GM23338 (cell line): ENCODE results near the gene PTPRQ. TPM values are rescaled to one million over a fixed set of nuclear protein-coding genes. Genes with fewer than 3 reads are reported as not detected.

Experiments
- ATAC-seq: fragments of 200-7000 bp; cut with Tn5 transposase; 3 replicates; pipeline ENCODE4 v1.9.1; 2020
- DNase-seq: peaks from one replicate; pipeline ENCODE4 v3.0.0-alpha.2; 2015; ENCODE audit warnings: low spot score
- H2AFZ ChIP-seq: fragments of 200-600 bp; sonication (generic); 2 replicates; pipeline ENCODE4 v1.8.0; 2016; ENCODE audit warnings: antibody characterized with exemption, mild to moderate bottlenecking, moderate library complexity
- H3F3A ChIP-seq: fragments of 200-600 bp; sonication (generic); replicated peaks from 2 replicates; pipeline ENCODE4 v1.8.0; 2017; ENCODE audit warnings: antibody characterized with exemption, mixed run types, low read depth
- H3K27ac ChIP-seq: fragments of 200-600 bp; sonication (generic); 2 replicates; pipeline ENCODE4 v1.6.1; 2016; ENCODE audit warnings: low read depth
- H3K27me3 ChIP-seq: fragments of 200-600 bp; sonication (generic); 2 replicates; pipeline ENCODE4 v1.8.0; 2016; ENCODE audit warnings: mild to moderate bottlenecking, mixed run types, moderate library complexity; ENCODE audit not compliant: insufficient read depth
- H3K36me3 ChIP-seq: fragments of 200-600 bp; sonication (generic); 2 replicates; pipeline ENCODE4 v1.8.0; 2016; ENCODE audit warnings: mild to moderate bottlenecking; ENCODE audit not compliant: insufficient read depth
- H3K4me1 ChIP-seq: fragments of 200-600 bp; sonication (generic); 2 replicates; pipeline ENCODE4 v1.8.0; 2016; ENCODE audit warnings: mild to moderate bottlenecking, moderate library complexity; ENCODE audit not compliant: insufficient read depth
- H3K4me2 ChIP-seq: fragments of 200-600 bp; sonication (generic); 2 replicates; pipeline ENCODE4 v1.7.1; 2017; ENCODE audit warnings: mixed run types
- H3K4me3 ChIP-seq: fragments of 200-600 bp; sonication (generic); 2 replicates; pipeline ENCODE4 v1.6.1; 2016; ENCODE audit warnings: mixed run types
- H3K79me2 ChIP-seq: fragments of 200-600 bp; sonication (generic); replicated peaks from 2 replicates; pipeline ENCODE4 v1.8.0; 2017; ENCODE audit warnings: mild to moderate bottlenecking; ENCODE audit not compliant: insufficient read depth
- H3K9me2 ChIP-seq: fragments of 200-600 bp; sonication (generic); 2 replicates; pipeline ENCODE4 v1.8.0; 2017; ENCODE audit not compliant: insufficient read depth
- H4K20me1 ChIP-seq: fragments of 200-600 bp; sonication (generic); replicated peaks from 2 replicates; pipeline ENCODE4 v1.8.0; 2017; ENCODE audit warnings: mild to moderate bottlenecking; ENCODE audit not compliant: insufficient read depth
- H3K27ac Mint-ChIP-seq: 2 replicates; pipeline ENCODE4 v1.8.0; 2020; ENCODE audit warnings: inconsistent platforms, mild to moderate bottlenecking, moderate library complexity, mixed read lengths
- H3K27me3 Mint-ChIP-seq: 3 replicates; pipeline ENCODE4 v1.8.0; 2022; ENCODE audit warnings: low read depth, mild to moderate bottlenecking, moderate library complexity, mixed read lengths, inconsistent platforms; ENCODE audit not compliant: insufficient read depth, poor library complexity
- H3K36me3 Mint-ChIP-seq: 3 replicates; pipeline ENCODE4 v1.8.0; 2021; ENCODE audit warnings: low read depth, mild to moderate bottlenecking, inconsistent platforms, moderate library complexity, mixed read lengths
- H3K4me1 Mint-ChIP-seq: 3 replicates; pipeline ENCODE4 v1.8.0; 2020; ENCODE audit warnings: mild to moderate bottlenecking, inconsistent platforms, mixed read lengths
- H3K4me3 Mint-ChIP-seq: 3 replicates; pipeline ENCODE4 v1.8.0; 2021; ENCODE audit warnings: moderate library complexity, mild to moderate bottlenecking, inconsistent platforms, mixed read lengths
- H3K9me3 Mint-ChIP-seq: 3 replicates; pipeline ENCODE4 v1.8.0; 2020; ENCODE audit warnings: moderate library complexity, mild to moderate bottlenecking, inconsistent platforms, mixed read lengths
- CREB1 ChIP-seq: fragments of 250-450 bp; sonication (Bioruptor Pico); IDR thresholded peaks from 2 replicates; pipeline ENCODE4 v1.5.0; 2020; ENCODE audit warnings: low read depth, mild to moderate bottlenecking, moderate library complexity
- EZH2 ChIP-seq: fragments of 200-600 bp; sonication (generic); IDR thresholded peaks from one replicate; pipeline ENCODE4 v1.8.0; 2017; ENCODE audit warnings: antibody characterized with exemption, mild to moderate bottlenecking, low read depth; ENCODE audit not compliant: unreplicated experiment
- POLR2AphosphoS5 ChIP-seq: IDR thresholded peaks from 2 replicates; pipeline ENCODE4 v1.6.1; 2016; ENCODE audit warnings: antibody characterized with exemption, low read depth
- ZNF114 ChIP-seq: fragments of 250-450 bp; sonication (Bioruptor Pico); IDR thresholded peaks from 2 replicates; pipeline ENCODE4 v1.5.0; 2020; ENCODE audit warnings: mild to moderate bottlenecking, moderate library complexity
- ZNF462 ChIP-seq: fragments of 250-450 bp; sonication (Bioruptor Pico); IDR thresholded peaks from 2 replicates; pipeline ENCODE4 v1.5.0; 2020; ENCODE audit warnings: mild to moderate bottlenecking, moderate library complexity
- polyA plus RNA-seq: library from polyadenylated mRNA; unstranded; fragments of >200 nt; fragmentation: Nextera tagmentation; extraction: Ambion mirVana; gene quantifications from 2 replicates; pipeline ENCODE4 v1.2.1, GENCODE V29; 2016
- total RNA-seq: library from RNA; depleted of rRNA; stranded (reverse); fragments of >200 nt; shearing (Covaris generic); gene quantifications from 2 replicates; pipeline ENCODE4 v1.2.3, GENCODE V29; 2014

PTPRQ gene
- total and polyA plus RNA-seq, 2 experiments from 2014 or later, result not detected

DNA sequence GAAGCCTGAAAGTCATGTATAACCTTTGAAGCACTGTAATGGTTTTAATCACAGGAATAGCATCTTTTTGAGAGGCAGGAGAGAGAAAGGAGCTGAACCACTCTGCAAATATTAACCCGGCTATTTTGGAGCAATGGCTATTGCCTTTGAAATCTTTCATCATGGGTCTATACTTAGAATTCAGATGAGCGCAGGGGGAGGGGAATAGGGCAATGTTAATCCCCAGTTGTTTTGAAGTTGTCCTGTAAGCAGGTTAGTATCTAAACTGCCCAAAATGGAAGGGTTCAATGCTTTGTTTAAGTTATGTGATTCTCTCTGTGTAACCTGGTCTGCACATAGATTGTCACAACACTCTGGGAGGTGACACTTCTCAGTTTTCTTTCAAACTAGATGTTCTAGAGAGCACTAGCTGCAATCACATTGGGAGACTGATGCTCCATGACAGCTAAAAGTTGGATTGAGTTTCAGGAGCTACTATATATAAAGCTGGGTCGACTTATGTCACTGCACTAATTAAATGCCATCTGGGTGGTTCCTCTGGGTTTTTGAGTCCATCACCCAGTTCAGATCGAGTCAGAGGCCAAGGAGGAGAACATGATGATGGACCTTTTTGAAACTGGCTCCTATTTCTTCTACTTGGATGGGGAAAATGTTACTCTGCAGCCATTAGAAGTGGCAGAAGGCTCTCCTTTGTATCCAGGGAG, 263.2 kb downstream of the PTPRQ start, which contains the start of gene MYF6 (continued):
- TF ChIP-seq CREB1 (CRISPR knock-in tag) (no peak), EZH2 (no peak), ZNF462 (CRISPR knock-in tag) (no peak), ZNF114 (CRISPR knock-in tag) (no peak)

- no peaks in the 10 kb centered on the region for H3K9me3 Mint-ChIP-seq
- Histone ChIP-seq H3K79me2 (no peaks in the 10 kb centered on the region), H3F3A (peaks cover 7% of the 10 kb centered on the region; the same call in 1 of the 2 replicates), H3K4me3 (peak overlapping the region; percentile 50), H3K4me2 (peak overlapping the region; percentile 90), H3K4me1 (peaks cover 56% of the 10 kb centered on the region), H3K27ac (no peak overlapping the region), H4K20me1 (peaks cover 9% of the 10 kb centered on the region; the same call in 1 of the 2 replicates), H3K27me3 (peaks cover 100% of the 10 kb centered on the region), H3K36me3 (no peaks in the 10 kb centered on the region), H2AFZ (no peak overlapping the region), H3K9me2 (no peaks in the 10 kb centered on the region)
- H3K27ac Mint-ChIP-seq, result no peak overlapping the region
- TF ChIP-seq ZNF462 (CRISPR knock-in tag), result 0 out of 2 replicates have a peak, but pooled peaks have one; percentile 42
- TF ChIP-seq POLR2AphosphoS5, result no peak
- TF ChIP-seq EZH2, result peak; percentile 38
- DNase-seq, result no peak
- ATAC-seq, result no peak
- peak overlapping the region; percentile 76 for H3K4me3 Mint-ChIP-seq
- H3K36me3 Mint-ChIP-seq, result no peaks in the 10 kb centered on the region
- peaks cover 74% of the 10 kb centered on the region for H3K27me3 Mint-ChIP-seq
- peaks cover 51% of the 10 kb centered on the region for H3K4me1 Mint-ChIP-seq
Observed at GRCh38 chr12:80707830-80708258, 263.8 kb downstream of the PTPRQ start.
